ENCODE measurements around the gene SLC39A2. TPM values are rescaled to one million over a fixed set of nuclear protein-coding genes. Genes with fewer than 3 reads are reported as not detected.

Gene SLC39A2
- total RNA-seq, 1 experiment from 2014 or later: not detected

- RAD21 ChIA-PET (ENCODE audit: low non-redundant PET in 1 of 2, low total read pairs in 2 of 2, uncharacterized antibody in 2 of 2, unreplicated experiment in 2 of 2): no interaction called here
- H3K9me3 ChIP-seq (ENCODE audit: control insufficient read depth in 1 of 2, insufficient read depth in 1 of 2, low read depth in 1 of 2, low read length in 2 of 2): no peaks in the 10 kb centered on the region
- POLR2A ChIA-PET: no interaction called here
- CTCF ChIA-PET: interaction anchor here (5.2 kb wide), 1 partner anchor 18 kb away, joined by 25 read pairs; no protein-coding TSS in a partner anchor
- no peaks in the 10 kb centered on the region; the same call in 1 of the 2 replicates for H3K27me3 ChIP-seq (ENCODE audit: insufficient read depth, low read length)
- no peaks in the 10 kb centered on the region for H3K79me2 ChIP-seq (ENCODE audit: insufficient read depth, low read length)
- no peak overlapping the region for H3K4me3 ChIP-seq (replicated peaks in 1 of 2; ENCODE audit: low read depth in 1 of 2, low read length in 2 of 2)
- no peaks in the 10 kb centered on the region for H3K9me2 ChIP-seq (ENCODE audit: insufficient read depth)
- no TSS peak for BruUV-seq (replicated peaks)
- H3K4me1 ChIP-seq (ENCODE audit: control insufficient read depth in 1 of 2, insufficient read depth in 2 of 2, low read length in 2 of 2): peaks cover 0 to 7% of the 10 kb centered on the region in 2 experiments; a peak in 1 of 4 replicates
- no peak for ATAC-seq
- no peak for DNase-seq (ENCODE audit: low read depth, low spot score)
- TF ChIP-seq RAD21 (IDR thresholded peaks at IDR 0.05; ENCODE audit: low read depth) (no peak), SRF (IDR thresholded peaks at IDR 0.05; ENCODE audit: low read depth) (no peak), CTCF (IDR thresholded peaks at IDR 0.05 in 2 of 3, conservative IDR thresholded peaks at IDR 0.05 in 1 of 3; ENCODE audit: borderline replicate concordance in 1 of 3, insufficient read depth in 1 of 3, low read depth in 2 of 3, low read length in 2 of 3) (no peak), POLR2AphosphoS5 (IDR thresholded peaks at IDR 0.05; ENCODE audit: low read depth, low read length) (no peak), TCF7L2 (IDR thresholded peaks at IDR 0.05; ENCODE audit: borderline replicate concordance, extremely low read depth, insufficient read depth, insufficient read length) (no peak)
- no peaks in the 10 kb centered on the region for H3K36me3 ChIP-seq (ENCODE audit: control insufficient read depth in 1 of 2, insufficient read depth in 2 of 2, low read length in 2 of 2)
- H3K4me2 ChIP-seq (ENCODE audit: low read length): no peak overlapping the region
- H3K9ac ChIP-seq (ENCODE audit: low read length): no peak overlapping the region
- no peak overlapping the region for H3K27ac ChIP-seq (ENCODE audit: low read depth, low read length)
- intact Hi-C loops (cut with micrococcal nuclease): no loop called here
- H4K20me1 ChIP-seq (ENCODE audit: insufficient read depth): no peaks in the 10 kb centered on the region
- H2AFZ ChIP-seq (ENCODE audit: low read depth, low read length, poor library complexity, severe bottlenecking): no peak overlapping the region
Observed at GRCh38 chr14:21033133-21033698, 34.1 kb downstream of the SLC39A2 start.

GRCh38 chr14:21034707-21035106 lies 35.6 kb downstream of the SLC39A2 start, which contains the start of gene RNASE13:
Gene RNASE13, minus strand, starts transcription at chr14:21034807. Its CDS starts 519 bp downstream, at chr14:21034288.
- ChIA-PET RAD21 (ENCODE audit: low non-redundant PET in 1 of 2, low total read pairs in 2 of 2, uncharacterized antibody in 2 of 2, unreplicated experiment in 2 of 2) (no interaction called here), POLR2A (no interaction called here), CTCF (interaction anchor here (5.2 kb wide), 1 partner anchor 20 kb away, joined by 25 read pairs; no protein-coding TSS in a partner anchor)
- no peak for TF ChIP-seq EGR1 (IDR thresholded peaks at IDR 0.05; ENCODE audit: low read depth)
- no peak for TF ChIP-seq SRF (IDR thresholded peaks at IDR 0.05; ENCODE audit: low read depth)
- no peak within 1 kb of the TSS for H3K4me2 ChIP-seq (ENCODE audit: low read length)
- no peaks in the 10 kb centered on the region for H3K36me3 ChIP-seq (ENCODE audit: control insufficient read depth in 1 of 2, insufficient read depth in 2 of 2, low read length in 2 of 2)
- no peak within 1 kb of the TSS for H3K9ac ChIP-seq (ENCODE audit: low read length)
- no peaks in the 10 kb centered on the region for H4K20me1 ChIP-seq (ENCODE audit: insufficient read depth)
- H3K9me2 ChIP-seq (ENCODE audit: insufficient read depth): no peaks in the 10 kb centered on the region
- H3K27ac ChIP-seq (ENCODE audit: low read depth, low read length): no peak within 1 kb of the TSS
- H2AFZ ChIP-seq (ENCODE audit: low read depth, low read length, poor library complexity, severe bottlenecking): no peak within 1 kb of the TSS
- H3K27me3 ChIP-seq (ENCODE audit: insufficient read depth, low read length): no peaks in the 10 kb centered on the region; the same call in 1 of the 2 replicates
- H3K79me2 ChIP-seq (ENCODE audit: insufficient read depth, low read length): no peaks in the 10 kb centered on the region
- H3K4me3 ChIP-seq (replicated peaks in 1 of 2; ENCODE audit: low read depth in 1 of 2, low read length in 2 of 2): no peak within 1 kb of the TSS
- H3K4me1 ChIP-seq (ENCODE audit: control insufficient read depth in 1 of 2, insufficient read depth in 2 of 2, low read length in 2 of 2): peaks cover 0 to 7% of the 10 kb centered on the region in 2 experiments; a peak in 1 of 4 replicates
- DNase-seq (ENCODE audit: low read depth, low spot score) (no peak), ATAC-seq (no peak)
- intact Hi-C loops (cut with micrococcal nuclease): no loop called here
- BruUV-seq (replicated peaks): no TSS peak
- H3K9me3 ChIP-seq (ENCODE audit: control insufficient read depth in 1 of 2, insufficient read depth in 1 of 2, low read depth in 1 of 2, low read length in 2 of 2): no peaks in the 10 kb centered on the region
